Transverse colon (tissue), 4 donors: Measurements from ENCODE around the gene GPR153. TPM values are rescaled to one million over a fixed set of nuclear protein-coding genes. Genes with fewer than 3 reads are reported as not detected.

ENCODE experiments used
- DNase-seq: peaks from one replicate; pipeline ENCODE4 v3.0.0-alpha.2; 2019
- H3K27ac ChIP-seq, 4 donors: fragments of 200-600 bp; sonication (generic); 2 replicates each; pipeline ENCODE4 v1.5.1; 2016 to 2018; ENCODE audit warnings: inconsistent platforms in 4 of 4
- H3K27me3 ChIP-seq: fragments of 200-600 bp; sonication (generic); 2 replicates; pipeline ENCODE4 v1.5.1; 2017; ENCODE audit warnings: inconsistent platforms
- H3K36me3 ChIP-seq, 4 donors: fragments of 200-600 bp; sonication (generic); 2 replicates each; pipeline ENCODE4 v1.5.1; 2017 to 2019; ENCODE audit warnings: inconsistent platforms in 4 of 4
- H3K4me1 ChIP-seq, 4 donors: fragments of 200-600 bp; sonication (generic); 2 replicates each; pipeline ENCODE4 v1.5.1; 2017 to 2020; ENCODE audit warnings: inconsistent platforms in 4 of 4
- H3K4me3 ChIP-seq, 4 donors: fragments of 200-600 bp; sonication (generic); 1 replicate in 1 of 4; 2 replicates in 3 of 4; pipeline versions ENCODE4 v1.5.1 to v1.6.1; 2017 to 2019; ENCODE audit warnings: inconsistent platforms in 4 of 4
- H3K9me3 ChIP-seq, 2 donors: fragments of 200-600 bp; sonication (generic); 2 replicates each; pipeline ENCODE4 v1.5.1; 2017 to 2019; ENCODE audit warnings: inconsistent platforms in 2 of 2
- CTCF ChIP-seq, 5 experiments: fragments of 200-600 bp in 3 of 5; fragments of 450-650 bp in 2 of 5; sonication (generic) in 3 of 5; IDR thresholded peaks; 1 replicate in 2 of 5; 2 replicates in 3 of 5; pipeline ENCODE4 v1.5.1; 2016 to 2017; ENCODE audit warnings: antibody characterized with exemption in 5 of 5, inconsistent platforms in 3 of 5, mild to moderate bottlenecking in 2 of 5, moderate library complexity in 1 of 5
- EP300 ChIP-seq: sonication (generic); formaldehyde crosslinking; IDR thresholded peaks from one replicate; pipeline ENCODE4 v1.6.1; 2017; ENCODE audit warnings: antibody characterized with exemption, low read depth
- POLR2A ChIP-seq: fragments of 450-650 bp; IDR thresholded peaks from one replicate; pipeline ENCODE4 v1.6.1; 2016; ENCODE audit warnings: antibody characterized with exemption, mild to moderate bottlenecking, moderate library complexity
- POLR2AphosphoS5 ChIP-seq, 3 donors: sonication (generic); formaldehyde crosslinking; IDR thresholded peaks; one replicate each; pipeline ENCODE4 v1.6.1; 2016; ENCODE audit warnings: antibody characterized with exemption in 3 of 3
- WGBS, 2 donors: methylation state at CpG; one replicate each; pipeline ENCODE4 v1.1.5; 2018; ENCODE audit warnings: low coverage in 1 of 2; 5-methylcytosine and 5-hydroxymethylcytosine counted together
- in situ Hi-C, 4 donors: fragments of 200-750 bp; cut with MboI; loops; one replicate each; pipeline versions ENCODE4 v1.15.0 to v1.15.1; 2017; ENCODE audit warnings: low sequenced_read_pairs in 3 of 4, low pct_ligation_motif_present in 1 of 4, low pct_unique_long_range_greater_than_20kb in 1 of 4
- intact Hi-C: fragments of 100-400 bp; cut with DNase I; formaldehyde crosslinking; loops from one replicate; pipeline ENCODE4 v1.15.1; 2023; ENCODE audit warnings: low total_unique reads
- total RNA-seq, 4 donors: library from RNA; depleted of rRNA; stranded (reverse); fragments of >200 nt; gene quantifications; one replicate each; pipeline ENCODE4 v1.1.0, GENCODE V29; 2016

Gene GPR153
- total RNA-seq, 4 donors from 2014 or later, result 15.6 to 38.2 (median 27.8) TPM

DNA sequence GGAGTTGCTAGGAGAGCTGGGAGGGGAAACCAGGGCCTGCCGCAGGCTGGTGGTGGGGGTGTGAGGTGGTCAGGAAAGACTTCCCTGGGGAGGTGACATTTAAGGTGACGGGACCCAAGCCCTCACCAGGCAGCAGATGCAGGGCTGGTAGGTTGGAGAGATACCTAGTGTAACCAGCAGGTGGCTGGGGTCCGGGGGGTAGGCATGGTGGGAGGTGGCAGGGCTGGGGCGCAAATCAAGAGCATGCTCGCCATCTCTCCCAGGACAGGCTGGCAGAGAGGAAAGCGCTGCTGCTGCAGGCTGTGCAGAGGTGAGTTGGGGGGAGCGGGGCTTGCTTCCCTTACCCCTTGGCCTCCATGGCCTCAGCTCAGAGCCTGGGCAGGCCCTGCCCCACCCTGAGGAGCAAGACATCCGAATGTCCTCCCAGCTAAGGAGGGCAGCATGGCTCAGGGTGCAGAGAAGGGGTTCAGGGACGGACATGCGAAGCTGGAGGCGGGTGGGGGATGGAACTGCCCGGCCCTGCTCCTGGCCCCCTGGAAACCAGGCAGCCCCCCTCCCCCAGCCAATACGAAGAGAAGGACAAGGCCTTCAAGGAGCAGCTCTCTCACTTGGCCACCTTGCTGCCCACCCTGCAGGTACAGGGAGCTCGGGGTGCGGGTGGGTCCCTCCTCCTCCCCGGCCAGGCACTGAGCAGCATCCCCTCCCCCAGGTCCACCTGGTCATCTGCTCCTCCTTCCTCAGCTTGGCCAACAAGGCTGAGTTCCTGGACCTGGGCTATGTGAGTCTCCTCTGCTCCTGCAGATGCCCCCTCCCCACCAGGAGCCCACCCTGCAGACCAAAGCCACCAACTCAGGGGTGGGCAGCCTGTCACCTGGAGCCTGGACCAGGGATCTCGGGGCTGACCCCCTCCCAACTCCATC lies 51.0 kb downstream of the GPR153 start:
- in situ Hi-C loops, result no loop called here
- H3K4me3 ChIP-seq, result no peak overlapping the region
- 91% methylated on average over 17 of the region's 17 CpGs; no CpG with 5 or more reads in 1 of the 2 donors for WGBS, 2 donors
- peak overlapping the region in 1 of 4 donors; percentile 44 for H3K27ac ChIP-seq
- intact Hi-C loops, result no loop called here
- no peaks in the 10 kb centered on the region for H3K27me3 ChIP-seq
- TF ChIP-seq POLR2A (no peak), POLR2AphosphoS5 (IDR thresholded peaks at IDR 0.05) (no peak), EP300 (no peak), CTCF (IDR thresholded peaks at IDR 0.05) (no peak)
- no peak for DNase-seq
- no peaks in the 10 kb centered on the region for H3K9me3 ChIP-seq
- no peaks in the 10 kb centered on the region for H3K36me3 ChIP-seq
- peaks cover 6 to 40% (median 26%) of the 10 kb centered on the region in 4 donors for H3K4me1 ChIP-seq

- Histone ChIP-seq H3K9me3 (no peaks in the 10 kb centered on the region), H3K27me3 (no peaks in the 10 kb centered on the region), H3K27ac (peak overlapping the region in 2 of 4 donors; percentile 10 to 44), H3K4me3 (peak overlapping the region; percentile 10 to 48 (median 34)), H3K36me3 (no peaks in the 10 kb centered on the region), H3K4me1 (peaks cover 6 to 46% (median 30%) of the 10 kb centered on the region in 4 donors)
- intact Hi-C loops, result no loop called here
- peak in 1 of 3 donors; percentile 27 for TF ChIP-seq POLR2AphosphoS5 (IDR thresholded peaks at IDR 0.05)
- peak; percentile 51 to 68 (median 62) for TF ChIP-seq CTCF (IDR thresholded peaks at IDR 0.05)
- no peak for TF ChIP-seq EP300
- WGBS, 2 donors, result 15 to 20% methylated on average over 1 to 43 of the region's 99 CpGs
- in situ Hi-C loops, result no loop called here
- DNase-seq, result peak; percentile 54
These were observed 51.9 kb downstream of the GPR153 start for GRCh38 chr1:6208723-6209660.

GRCh38 chr1:6207921-6208320 lies 53.0 kb downstream of the GPR153 start:
- peaks cover 6 to 46% (median 30%) of the 10 kb centered on the region in 4 donors for H3K4me1 ChIP-seq
- no peaks in the 10 kb centered on the region for H3K9me3 ChIP-seq
- TF ChIP-seq POLR2A, result no peak
- TF ChIP-seq POLR2AphosphoS5 (IDR thresholded peaks at IDR 0.05), result no peak
- no peak for TF ChIP-seq EP300
- TF ChIP-seq CTCF (IDR thresholded peaks at IDR 0.05), result no peak
- DNase-seq, result no peak
- no peak overlapping the region for H3K4me3 ChIP-seq
- H3K27ac ChIP-seq, result no peak overlapping the region
- in situ Hi-C loops (no loop called here), intact Hi-C loops (no loop called here)
- no peaks in the 10 kb centered on the region for H3K27me3 ChIP-seq
- 92% methylated on average over 10 of the region's 10 CpGs; no CpG with 5 or more reads in 1 of the 2 donors for WGBS, 2 donors
- no peaks in the 10 kb centered on the region for H3K36me3 ChIP-seq
